HepG2 (cell line): ENCODE measurements around the gene ANKRD61. TPM values are rescaled to one million over a fixed set of nuclear protein-coding genes. Genes with fewer than 3 reads are reported as not detected.

Experiments
- CENPT ChIP-seq: sonication (generic); formaldehyde crosslinking; IDR thresholded peaks from 2 replicates; pipeline ENCODE4 v1.8.0; 2022; ENCODE audit warnings: low read depth, mild to moderate bottlenecking, moderate library complexity, missing genetic modification reagents
- ELF3 ChIP-seq: IDR thresholded peaks from 2 replicates; pipeline ENCODE4 v1.6.1; 2016; ENCODE audit warnings: missing genetic modification reagents, missing compliant biosample characterization
- GTF2F1 ChIP-seq: fragments of 150-350 bp; IDR thresholded peaks from 2 replicates; pipeline ENCODE4 v1.6.1; 2014; ENCODE audit warnings: low read length
- HNF4A ChIP-seq: sonication (generic); formaldehyde crosslinking; IDR thresholded peaks from 2 replicates; pipeline ENCODE4 v1.4.0; 2020; ENCODE audit warnings: missing genetic modification reagents
- HNRNPH1 ChIP-seq: fragments of 200-400 bp; formaldehyde crosslinking; optimal IDR thresholded peaks from 2 replicates; pipeline ENCODE3; 2017; ENCODE audit warnings: mild to moderate bottlenecking, low read depth, low read length
- MED13 ChIP-seq: sonication (generic); formaldehyde crosslinking; IDR thresholded peaks from 2 replicates; pipeline ENCODE4 v1.5.0; 2020; ENCODE audit warnings: missing genetic modification reagents
- MED8 ChIP-seq: sonication (generic); formaldehyde crosslinking; IDR thresholded peaks from 2 replicates; pipeline ENCODE4 v1.8.1; 2023; ENCODE audit warnings: mild to moderate bottlenecking, missing genetic modification reagents; ENCODE audit not compliant: insufficient replicate concordance
- SALL1 ChIP-seq: sonication (generic); formaldehyde crosslinking; IDR thresholded peaks from 2 replicates; pipeline ENCODE4 v1.8.0; 2022; ENCODE audit warnings: mild to moderate bottlenecking, missing genetic modification reagents
- SMYD3 ChIP-seq: sonication (generic); formaldehyde crosslinking; IDR thresholded peaks from 2 replicates; pipeline ENCODE4 v1.8.1; 2023; ENCODE audit warnings: mild to moderate bottlenecking, missing genetic modification reagents
- TBP ChIP-seq: sonication (generic); formaldehyde crosslinking; IDR thresholded peaks from 2 replicates; pipeline ENCODE4 v1.5.0; 2020; ENCODE audit warnings: missing genetic modification reagents
- TEAD3 ChIP-seq: optimal IDR thresholded peaks from 2 replicates; pipeline ENCODE3; 2016; ENCODE audit warnings: borderline replicate concordance
- ZBTB34 ChIP-seq: sonication (generic); formaldehyde crosslinking; IDR thresholded peaks from 2 replicates; pipeline ENCODE4 v1.8.0; 2022; ENCODE audit warnings: mild to moderate bottlenecking, missing genetic modification reagents
- ZNF280D ChIP-seq: sonication (generic); formaldehyde crosslinking; IDR thresholded peaks from 2 replicates; pipeline ENCODE4 v1.5.1; 2020; ENCODE audit warnings: mild to moderate bottlenecking, missing genetic modification reagents
- ZNF33A ChIP-seq: sonication (generic); formaldehyde crosslinking; IDR thresholded peaks from 2 replicates; pipeline ENCODE4 v1.5.1; 2020; ENCODE audit warnings: missing genetic modification reagents, mild to moderate bottlenecking, moderate library complexity, borderline replicate concordance
- ZNF367 ChIP-seq: sonication (generic); formaldehyde crosslinking; IDR thresholded peaks from 2 replicates; pipeline ENCODE4 v1.4.0; 2020; ENCODE audit warnings: missing genetic modification reagents, borderline replicate concordance
- ZNF446 ChIP-seq: sonication (generic); formaldehyde crosslinking; IDR thresholded peaks from 2 replicates; pipeline ENCODE4 v1.5.0; 2020; ENCODE audit warnings: mild to moderate bottlenecking, missing genetic modification reagents
- ZNF597 ChIP-seq: sonication (generic); formaldehyde crosslinking; IDR thresholded peaks from 2 replicates; pipeline ENCODE4 v1.5.0; 2020; ENCODE audit warnings: missing genetic modification reagents
- ZNF713 ChIP-seq: sonication (generic); formaldehyde crosslinking; IDR thresholded peaks from 2 replicates; pipeline ENCODE4 v1.4.0; 2020; ENCODE audit warnings: mild to moderate bottlenecking, missing genetic modification reagents
- ZSCAN5A ChIP-seq: sonication (generic); formaldehyde crosslinking; IDR thresholded peaks from 2 replicates; pipeline ENCODE4 v1.8.0; 2022; ENCODE audit warnings: mild to moderate bottlenecking, missing genetic modification reagents, borderline replicate concordance
- polyA plus RNA-seq, 8 experiments: library from polyadenylated mRNA; depleted of rRNA in 3 of 8; stranded (reverse) in 7 of 8; unstranded in 1 of 8; fragments of >200 nt; fragmentation: Illumina TruSeq in 4 of 8; extraction: Trizol in 4 of 8; gene quantifications; 2 replicates each; pipeline versions ENCODE4 v1.2.1 to v1.2.3, GENCODE V29; 2011 to 2016; ENCODE audit warnings: low read depth in 4 of 8, missing spikeins in 1 of 8, mixed read lengths in 1 of 8; ENCODE audit not compliant: insufficient read depth in 1 of 8
- total RNA-seq, 5 experiments: library from RNA; depleted of rRNA; stranded (reverse); fragments of >200 nt; fragmentation: Illumina TruSeq; extraction: Trizol; gene quantifications; 2 replicates each; pipeline ENCODE4 v1.2.3, GENCODE V29; 2016; ENCODE audit warnings: low read depth in 1 of 5
- TF ChIP-seq, protein P1 (sequence below): fragments of 450-650 bp; IDR thresholded peaks from 2 replicates; pipeline ENCODE4 v1.6.1; 2016

Gene ANKRD61
- total and polyA plus RNA-seq, 2 of the 13 experiments (the other 11 are each of a cell fraction or from before 2014, with no cell fraction given) = 0.13 TPM; not detected in 1

DNA sequence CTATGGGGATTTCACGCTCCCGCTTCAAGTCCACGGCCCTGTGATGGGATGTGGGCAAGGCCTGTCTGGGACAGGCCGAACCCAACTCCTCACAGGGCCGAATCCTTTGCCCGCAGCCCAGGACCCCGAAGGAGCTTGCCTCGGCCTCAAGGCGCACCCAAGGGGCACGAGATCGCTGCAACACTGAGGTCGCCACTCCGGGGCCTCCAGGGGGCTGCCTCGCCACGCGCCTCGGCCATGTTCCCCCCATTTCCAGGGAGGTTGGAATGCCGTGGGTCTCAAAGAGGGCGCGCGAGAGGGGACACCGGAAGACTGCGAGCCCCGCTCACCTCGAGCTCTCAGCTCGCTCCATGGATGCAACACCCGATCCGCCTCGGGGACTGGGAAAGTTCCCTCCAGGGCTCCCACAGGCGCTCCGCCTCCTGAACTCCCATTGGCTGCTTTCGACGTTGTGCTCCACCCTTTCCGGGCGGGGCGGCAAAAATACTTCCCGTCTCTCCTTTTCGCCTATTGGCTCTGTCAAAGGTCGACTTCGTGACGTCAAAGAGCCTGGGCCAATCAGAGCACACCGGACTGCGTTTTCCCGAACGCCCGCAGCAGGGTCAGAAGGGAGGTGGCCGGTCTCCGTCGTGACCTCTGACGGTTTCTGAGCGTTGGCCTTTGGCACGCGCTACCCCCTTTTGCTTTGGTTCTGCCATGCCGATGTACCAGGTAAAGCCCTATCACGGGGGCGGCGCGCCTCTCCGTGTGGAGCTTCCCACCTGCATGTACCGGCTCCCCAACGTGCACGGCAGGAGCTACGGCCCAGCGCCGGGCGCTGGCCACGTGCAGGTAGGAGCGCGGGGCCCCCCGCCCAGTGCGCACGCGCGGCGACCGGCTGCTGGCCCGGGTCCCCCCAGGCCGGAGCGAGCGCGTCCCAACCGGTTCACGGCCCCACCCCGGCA, 22.2 kb upstream of the ANKRD61 start, which contains the start of the genes AIMP2 and PMS2 (continued):
- TF ChIP-seq ZSCAN5A (CRISPR knock-in tag) (peak; percentile 58), MED13 (CRISPR knock-in tag) (peak; percentile 93), ZNF446 (CRISPR knock-in tag) (peak; percentile 99), SMYD3 (CRISPR knock-in tag) (peak; percentile 97), ZNF367 (CRISPR knock-in tag) (peak; percentile 98), ELF3 (CRISPR knock-in tag) (peak; percentile 94), SALL1 (CRISPR knock-in tag) (peak; percentile 99), MED8 (no peak), ZBTB34 (CRISPR knock-in tag) (peak; percentile 80), ZNF713 (CRISPR knock-in tag) (peak; percentile 98; the same call in 1 of the 2 replicates), ZNF33A (CRISPR knock-in tag) (no peak), ZNF280D (CRISPR knock-in tag) (peak; percentile 94), GTF2F1 (0 out of 2 replicates have a peak, but pooled peaks have one; percentile 6), HNF4A (CRISPR knock-in tag) (peak; percentile 40), TEAD3 (CRISPR knock-in tag) (peak; percentile 23), HNRNPH1 (no peak), TBP (CRISPR knock-in tag) (0 out of 2 replicates have a peak, but pooled peaks have one; percentile 77), ZNF597 (no peak), CENPT (CRISPR knock-in tag) (peak; percentile 99)
- TF ChIP-seq, protein P1, sequence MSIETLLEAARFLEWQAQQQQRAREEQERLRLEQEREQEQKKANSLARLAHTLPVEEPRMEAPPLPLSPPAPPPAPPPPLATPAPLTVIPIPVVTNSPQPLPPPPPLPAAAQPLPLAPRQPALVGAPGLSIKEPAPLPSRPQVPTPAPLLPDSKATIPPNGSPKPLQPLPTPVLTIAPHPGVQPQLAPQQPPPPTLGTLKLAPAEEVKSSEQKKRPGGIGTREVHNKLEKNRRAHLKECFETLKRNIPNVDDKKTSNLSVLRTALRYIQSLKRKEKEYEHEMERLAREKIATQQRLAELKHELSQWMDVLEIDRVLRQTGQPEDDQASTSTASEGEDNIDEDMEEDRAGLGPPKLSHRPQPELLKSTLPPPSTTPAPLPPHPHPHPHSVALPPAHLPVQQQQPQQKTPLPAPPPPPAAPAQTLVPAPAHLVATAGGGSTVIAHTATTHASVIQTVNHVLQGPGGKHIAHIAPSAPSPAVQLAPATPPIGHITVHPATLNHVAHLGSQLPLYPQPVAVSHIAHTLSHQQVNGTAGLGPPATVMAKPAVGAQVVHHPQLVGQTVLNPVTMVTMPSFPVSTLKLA = peak; percentile 85
